HG02759 (cell line): ENCODE data around the gene KCNJ15.
A peak's percentile ranks its signal among the peaks of the same experiment; 100 is the strongest.
"Not testable (repeated sequence)": the region's sequence is repeated elsewhere in the genome, so short reads cannot be mapped to it uniquely, and the experiment has no call there.

ENCODE experiments used
- ATAC-seq: cut with Tn5 transposase; IDR thresholded peaks from one replicate; pipeline ENCODE4 v1.9.1; 2021; ENCODE audit warnings: mild to moderate bottlenecking, moderate library complexity; ENCODE audit not compliant: unreplicated experiment

Gene KCNJ15

GRCh38 chr21:38256599-38257302 is at the start of gene KCNJ15:
Gene KCNJ15 (plus strand): TSS chr21:38256991. CDS start chr21:38299262, 42,271 bp downstream.
- no peak for ATAC-seq

GRCh38 chr21:38208118-38208517 is 48.7 kb upstream of the KCNJ15 start:
- no peak for ATAC-seq

GRCh38 chr21:38211321-38211720 is 45.5 kb upstream of the KCNJ15 start:
- ATAC-seq = no peak

- no peak for ATAC-seq
Measured at GRCh38 chr21:38212706-38213105, 44.1 kb upstream of the KCNJ15 start.

- ATAC-seq = peak; percentile 56
Measured at GRCh38 chr21:38219049-38219628, 37.7 kb upstream of the KCNJ15 start.

- no peak for ATAC-seq
Measured at GRCh38 chr21:38220270-38220737, 36.5 kb upstream of the KCNJ15 start.

GRCh38 chr21:38221594-38221993 is 35.2 kb upstream of the KCNJ15 start:
- ATAC-seq = peak; percentile 75

GRCh38 chr21:38223893-38224540 is 32.8 kb upstream of the KCNJ15 start:
- no peak for ATAC-seq

- ATAC-seq = no peak
Measured at GRCh38 chr21:38227401-38227800, 29.4 kb upstream of the KCNJ15 start.

GRCh38 chr21:38228115-38228514 is 28.7 kb upstream of the KCNJ15 start:
- no peak for ATAC-seq

- no peak for ATAC-seq
Measured at GRCh38 chr21:38228537-38228936, 28.3 kb upstream of the KCNJ15 start.

GRCh38 chr21:38229260-38229877 is 27.4 kb upstream of the KCNJ15 start:
- ATAC-seq = no peak

- ATAC-seq = no peak
Measured at GRCh38 chr21:38234395-38235142, 22.2 kb upstream of the KCNJ15 start.

GRCh38 chr21:38235251-38235650 is 21.5 kb upstream of the KCNJ15 start:
- not testable (repeated sequence) for ATAC-seq

- ATAC-seq = no peak
Measured at GRCh38 chr21:38236232-38236631, 20.6 kb upstream of the KCNJ15 start.

- no peak for ATAC-seq
Measured at GRCh38 chr21:38239672-38240071, 17.1 kb upstream of the KCNJ15 start.

GRCh38 chr21:38240129-38240528 is 16.7 kb upstream of the KCNJ15 start:
- ATAC-seq = no peak

GRCh38 chr21:38241029-38241740 is 15.6 kb upstream of the KCNJ15 start:
- no peak for ATAC-seq

GRCh38 chr21:38242061-38242460 is 14.7 kb upstream of the KCNJ15 start:
- no peak for ATAC-seq

- ATAC-seq = no peak
Measured at GRCh38 chr21:38243732-38244406, 12.9 kb upstream of the KCNJ15 start.
